ENCODE results near the gene SOWAHA.
"Not testable (repeated sequence)": the region's sequence is repeated elsewhere in the genome, so short reads cannot be mapped to it uniquely, and the experiment has no call there.

The SOWAHA gene

GRCh38 chr5:132848270-132848669 is 35.2 kb downstream of the SOWAHA start:
- DNase-seq (ENCODE audit: extremely low read depth in 1 of 2, low read depth in 1 of 2): no peak

GRCh38 chr5:132849347-132849746 is 36.2 kb downstream of the SOWAHA start:
- DNase-seq (ENCODE audit: extremely low read depth in 1 of 2, low read depth in 1 of 2): no peak

- no peak for DNase-seq (ENCODE audit: extremely low read depth in 1 of 2, low read depth in 1 of 2)
Measured at GRCh38 chr5:132850066-132850465, 37.0 kb downstream of the SOWAHA start.

- DNase-seq (ENCODE audit: extremely low read depth in 1 of 2, low read depth in 1 of 2): no peak
Measured at GRCh38 chr5:132853323-132853722, 40.2 kb downstream of the SOWAHA start.

- DNase-seq (ENCODE audit: extremely low read depth in 1 of 2, low read depth in 1 of 2): no peak
Measured at GRCh38 chr5:132853790-132854189, 40.7 kb downstream of the SOWAHA start.

GRCh38 chr5:132854301-132854700 is 41.2 kb downstream of the SOWAHA start:
- no peak for DNase-seq (ENCODE audit: extremely low read depth in 1 of 2, low read depth in 1 of 2)

GRCh38 chr5:132854992-132855391 is 41.9 kb downstream of the SOWAHA start:
- not testable (repeated sequence) for DNase-seq (ENCODE audit: extremely low read depth in 1 of 2, low read depth in 1 of 2)

GRCh38 chr5:132856011-132856410 is 42.9 kb downstream of the SOWAHA start:
- no peak for DNase-seq (ENCODE audit: extremely low read depth in 1 of 2, low read depth in 1 of 2)

GRCh38 chr5:132859889-132860437 is 46.9 kb downstream of the SOWAHA start:
- no peak for DNase-seq (ENCODE audit: extremely low read depth in 1 of 2, low read depth in 1 of 2)

- DNase-seq (ENCODE audit: extremely low read depth in 1 of 2, low read depth in 1 of 2): no peak
Measured at GRCh38 chr5:132860742-132861141, 47.6 kb downstream of the SOWAHA start.

- DNase-seq (ENCODE audit: extremely low read depth in 1 of 2, low read depth in 1 of 2): no peak
Measured at GRCh38 chr5:132865668-132866341, 52.7 kb downstream of the SOWAHA start.
